Stomach (tissue), 9 donors: ENCODE results near the gene RALY. TPM values are rescaled to one million over a fixed set of nuclear protein-coding genes. Genes with fewer than 3 reads are reported as not detected.

Experiments
- DNase-seq, 2 donors: peaks; one replicate each; pipeline versions ENCODE4 v3.0.0 to v3.0.0-alpha.2; 2013 to 2019
- H3K27ac ChIP-seq, 5 donors: fragments of 200-600 bp in 4 of 5; sonication (generic) in 4 of 5; one replicate each; pipeline ENCODE4 v1.5.1; 2013 to 2019; ENCODE audit warnings: mild to moderate bottlenecking in 1 of 5, moderate library complexity in 1 of 5
- H3K27me3 ChIP-seq, 3 donors: fragments of 200-600 bp; sonication (generic); one replicate each; pipeline ENCODE4 v1.5.1; 2017 to 2019; ENCODE audit warnings: mixed run types in 1 of 3
- H3K36me3 ChIP-seq, 4 donors: fragments of 200-600 bp; sonication (generic); 1 replicate in 3 of 4; 2 replicates in 1 of 4; pipeline ENCODE4 v1.5.1; 2016 to 2019
- H3K4me1 ChIP-seq, 4 donors: fragments of 200-600 bp; sonication (generic); one replicate each; pipeline ENCODE4 v1.5.1; 2016 to 2019
- H3K4me3 ChIP-seq, 4 donors: fragments of 200-600 bp; sonication (generic) in 3 of 4; one replicate each; pipeline ENCODE4 v1.5.1; 2016 to 2019; ENCODE audit warnings: mild to moderate bottlenecking in 1 of 4
- H3K9me3 ChIP-seq, 4 donors: fragments of 200-600 bp; sonication (generic); one replicate each; pipeline ENCODE4 v1.5.1; 2016 to 2019
- CTCF ChIP-seq, 7 experiments: fragments of 450-650 bp in 4 of 7; fragments of 200-600 bp in 3 of 7; sonication (generic) in 3 of 7; IDR thresholded peaks; one replicate each; pipeline ENCODE4 v1.5.1; 2016 to 2019; ENCODE audit warnings: antibody characterized with exemption in 7 of 7, control low read depth in 2 of 7, mild to moderate bottlenecking in 1 of 7
- EP300 ChIP-seq: sonication (generic); formaldehyde crosslinking; IDR thresholded peaks from one replicate; pipeline ENCODE4 v1.6.1; 2017; ENCODE audit warnings: antibody characterized with exemption
- POLR2A ChIP-seq, 4 donors: fragments of 450-650 bp; IDR thresholded peaks; one replicate each; pipeline ENCODE4 v1.6.1; 2016; ENCODE audit warnings: antibody characterized with exemption in 4 of 4, control low read depth in 2 of 4, mild to moderate bottlenecking in 1 of 4, moderate library complexity in 1 of 4
- POLR2AphosphoS5 ChIP-seq, 3 donors: sonication (generic); formaldehyde crosslinking; IDR thresholded peaks; one replicate each; pipeline ENCODE4 v1.6.1; 2016; ENCODE audit warnings: antibody characterized with exemption in 3 of 3
- WGBS, 5 donors: extraction: QIAGEN DNeasy Blood & Tissue Kit in 3 of 5; methylation state at CpG; one replicate each; pipeline versions ENCODE4 v1.1.5 to v1.1.7; 2013 to 2018; 5-methylcytosine and 5-hydroxymethylcytosine counted together
- intact Hi-C: fragments of 100-400 bp; cut with DNase I; formaldehyde crosslinking; loops from one replicate; pipeline ENCODE4 v1.15.1; 2023; ENCODE audit warnings: low total_unique reads
- polyA plus RNA-seq, 3 donors: library from polyadenylated mRNA; stranded (reverse); fragments of 200-250 nt; gene quantifications; one replicate each; pipeline ENCODE4 v1.2.3, GENCODE V29; 2013
- total RNA-seq, 5 donors: library from RNA; depleted of rRNA; stranded (reverse); fragments of >200 nt; gene quantifications; one replicate each; pipeline versions ENCODE4 v1.1.0 to v1.2.3, GENCODE V29; 2014 to 2016
- donor health status: healthy with polysubstance abuse.
- donor health status: Bipolar disorder and iron deficiency.
- donor health status: healthy.

Gene RALY
- total and polyA plus RNA-seq, 8 donors = 21.6 to 389 (median 97.7) TPM

GRCh38 chr20:34070079-34070439 lies 76.3 kb downstream of the RALY start:
- intact Hi-C loops = loop anchor here (10.0 kb wide), 1 partner anchor 135 kb away; no protein-coding TSS in a partner anchor
- 60 to 79% (median 62%) methylated on average over 3 of the region's 3 CpGs for WGBS, 5 donors
- peaks cover 12 to 42% (median 28%) of the 10 kb centered on the region in 4 donors for H3K4me1 ChIP-seq
- TF ChIP-seq CTCF (IDR thresholded peaks at IDR 0.05) (no peak), EP300 (no peak), POLR2A (IDR thresholded peaks at IDR 0.05) (no peak), POLR2AphosphoS5 (IDR thresholded peaks at IDR 0.05) (no peak)
- H3K27me3 ChIP-seq = no peaks in the 10 kb centered on the region
- no peak for DNase-seq
- H3K36me3 ChIP-seq = peaks cover 15 to 46% (median 32%) of the 10 kb centered on the region in 4 donors
- no peak overlapping the region for H3K4me3 ChIP-seq
- H3K9me3 ChIP-seq = no peaks in the 10 kb centered on the region
- no peak overlapping the region for H3K27ac ChIP-seq

- intact Hi-C loops = loop anchor here (10.0 kb wide), 1 partner anchor 136 kb away; no protein-coding TSS in a partner anchor
- H3K27ac ChIP-seq = no peak overlapping the region
Observed at GRCh38 chr20:34070859-34071258, 77.1 kb downstream of the RALY start.

GRCh38 chr20:34072076-34072475 lies 78.4 kb downstream of the RALY start:
- no peaks in the 10 kb centered on the region for H3K9me3 ChIP-seq
- DNase-seq = no peak
- H3K4me3 ChIP-seq = no peak overlapping the region
- intact Hi-C loops = loop anchor here (10.0 kb wide), 1 partner anchor 137 kb away; no protein-coding TSS in a partner anchor
- H3K27me3 ChIP-seq = no peaks in the 10 kb centered on the region
- H3K4me1 ChIP-seq = peaks cover 9 to 22% (median 16%) of the 10 kb centered on the region in 4 donors
- TF ChIP-seq POLR2A (IDR thresholded peaks at IDR 0.05) (no peak), POLR2AphosphoS5 (IDR thresholded peaks at IDR 0.05) (no peak), CTCF (IDR thresholded peaks at IDR 0.05) (no peak), EP300 (no peak)
- no peak overlapping the region for H3K27ac ChIP-seq
- peaks cover 31 to 52% (median 48%) of the 10 kb centered on the region in 4 donors for H3K36me3 ChIP-seq
- WGBS, 5 donors = 86 to 95% (median 93%) methylated on average over 8 of the region's 8 CpGs

More at GRCh38 chr20:34070859-34071258, 77.1 kb downstream of the RALY start:
- peaks cover 19 to 50% (median 36%) of the 10 kb centered on the region in 4 donors for H3K36me3 ChIP-seq
- WGBS, 5 donors = 78 to 81% (median 79%) methylated on average over 8 of the region's 8 CpGs
- H3K27me3 ChIP-seq = no peaks in the 10 kb centered on the region
- peaks cover 9 to 34% (median 22%) of the 10 kb centered on the region in 4 donors for H3K4me1 ChIP-seq
- no peaks in the 10 kb centered on the region for H3K9me3 ChIP-seq
- H3K4me3 ChIP-seq = no peak overlapping the region
- DNase-seq = no peak
- TF ChIP-seq POLR2AphosphoS5 (IDR thresholded peaks at IDR 0.05) (no peak), EP300 (no peak), POLR2A (IDR thresholded peaks at IDR 0.05) (no peak), CTCF (IDR thresholded peaks at IDR 0.05) (no peak)

- intact Hi-C loops = loop anchor here (10.0 kb wide), 1 partner anchor 138 kb away; no protein-coding TSS in a partner anchor
- WGBS, 5 donors = 87 to 94% (median 90%) methylated on average over 1 of the region's 1 CpG
- Histone ChIP-seq H3K36me3 (peaks cover 36 to 59% (median 55%) of the 10 kb centered on the region in 4 donors), H3K4me3 (no peak overlapping the region), H3K27me3 (no peaks in the 10 kb centered on the region), H3K9me3 (no peaks in the 10 kb centered on the region), H3K4me1 (peaks cover 9 to 19% (median 15%) of the 10 kb centered on the region in 4 donors), H3K27ac (no peak overlapping the region)
- no peak for DNase-seq
- TF ChIP-seq POLR2AphosphoS5 (IDR thresholded peaks at IDR 0.05) (no peak), POLR2A (IDR thresholded peaks at IDR 0.05) (no peak), CTCF (IDR thresholded peaks at IDR 0.05) (no peak), EP300 (no peak)
Observed at GRCh38 chr20:34072778-34073177, 79.1 kb downstream of the RALY start.
